Endothelial cell of umbilical vein (primary cell): ENCODE data around the gene CHID1. TPM values are rescaled to one million over a fixed set of nuclear protein-coding genes. Genes with fewer than 3 reads are reported as not detected.

ENCODE experiments used
- BruUV-seq: library from RNA; stranded (reverse); fragments of 400-500 nt; replicated peaks from 2 replicates; lab custom pipeline; 2021; lab: Mats Ljungman, UMichigan
- CTCF ChIA-PET: fragments of 300-600, 350-600 bp; sonication (Branson Sonifier 250); formaldehyde crosslinking; loops from one replicate; lab custom pipeline; 2021; ENCODE audit warnings: antibody characterized with exemption, inconsistent platforms; lab: Charles Lee
- POLR2A ChIA-PET: fragments of 300-600, 350-600 bp; sonication (Branson Sonifier 250); formaldehyde crosslinking; loops from one replicate; lab custom pipeline; 2021; ENCODE audit warnings: antibody characterized with exemption, inconsistent platforms; lab: Charles Lee
- DNase-seq: peaks from one replicate; pipeline ENCODE4 v3.0.0-alpha.2; 2011; ENCODE audit warnings: low read depth, low spot score
- FAIRE-seq: peaks from 2 replicates; lab custom pipeline; 2011; peaks lifted over from hg19 to GRCh38; lab: Jason Lieb, UNC
- H2AFZ ChIP-seq: 2 replicates; pipeline ENCODE4 v1.6.0; 2012; ENCODE audit warnings: low read depth, low read length, control low read depth, inconsistent platforms
- H3K27ac ChIP-seq: 2 replicates; pipeline ENCODE4 v1.5.1; 2011; ENCODE audit warnings: low read depth, mild to moderate bottlenecking, control low read depth, low read length, moderate library complexity; ENCODE audit not compliant: insufficient read depth
- H3K27me3 ChIP-seq, 2 experiments: 2 replicates each; pipeline versions ENCODE4 v1.6.0 to v1.6.1; 2011; ENCODE audit warnings: low read length in 2 of 2, mixed read lengths in 1 of 2; ENCODE audit not compliant: control insufficient read depth in 2 of 2, insufficient read depth in 2 of 2
- H3K36me3 ChIP-seq, 2 experiments: 2 replicates in 1 of 2; 3 replicates in 1 of 2; pipeline ENCODE4 v1.5.1; 2011; ENCODE audit warnings: low read length in 2 of 2, mild to moderate bottlenecking in 1 of 2, moderate library complexity in 1 of 2; ENCODE audit not compliant: control insufficient read depth in 2 of 2, insufficient read depth in 2 of 2; ENCODE audit errors: extremely low read depth in 1 of 2
- H3K4me1 ChIP-seq: 3 replicates; pipeline ENCODE4 v1.5.1; 2011; ENCODE audit warnings: mild to moderate bottlenecking, low read length; ENCODE audit not compliant: control insufficient read depth, insufficient read depth; ENCODE audit errors: extremely low read depth
- H3K4me2 ChIP-seq: 2 replicates; pipeline ENCODE4 v1.6.1; 2011; ENCODE audit warnings: low read length, control low read depth, mixed read lengths; ENCODE audit not compliant: insufficient read depth
- H3K4me3 ChIP-seq, 3 experiments: fragments of 200-600 bp in 1 of 3; sonication (generic), shearing (Covaris generic) in 1 of 3; replicated peaks in 1 of 3; 2 replicates each; pipeline ENCODE4 v1.5.1; 2011 to 2016; ENCODE audit warnings: control low read depth in 3 of 3, low read length in 3 of 3, mild to moderate bottlenecking in 2 of 3, inconsistent platforms in 1 of 3, low read depth in 1 of 3, moderate library complexity in 1 of 3; ENCODE audit not compliant: insufficient read depth in 1 of 3
- H3K79me2 ChIP-seq: 2 replicates; pipeline ENCODE4 v1.6.0; 2012; ENCODE audit warnings: low read length, inconsistent platforms; ENCODE audit not compliant: control insufficient read depth, insufficient read depth
- H3K9ac ChIP-seq: replicated peaks from 2 replicates; pipeline ENCODE3; 2011; ENCODE audit warnings: low read length, control low read depth; ENCODE audit not compliant: insufficient read depth; ENCODE audit errors: extremely low read depth
- H3K9me1 ChIP-seq: replicated peaks from 3 replicates; pipeline ENCODE4 v1.6.0; 2011; ENCODE audit warnings: mild to moderate bottlenecking, low read length; ENCODE audit not compliant: control insufficient read depth, insufficient read depth; ENCODE audit errors: extremely low read depth
- H3K9me3 ChIP-seq: replicated peaks from 2 replicates; pipeline ENCODE4 v1.5.1; 2012; ENCODE audit warnings: low read length, inconsistent platforms; ENCODE audit not compliant: control insufficient read depth, insufficient read depth
- H4K20me1 ChIP-seq: replicated peaks from 2 replicates; pipeline ENCODE3; 2011; ENCODE audit warnings: mild to moderate bottlenecking, low read length; ENCODE audit not compliant: control insufficient read depth, insufficient read depth; ENCODE audit errors: extremely low read depth
- CTCF ChIP-seq, 2 donors: IDR thresholded peaks; 1 replicate in 1 of 2; 2 replicates in 1 of 2; pipeline ENCODE4 v1.5.1; 2011; ENCODE audit warnings: low read length in 2 of 2, mild to moderate bottlenecking in 2 of 2, moderate library complexity in 2 of 2, control low read depth in 1 of 2, inconsistent platforms in 1 of 2, low read depth in 1 of 2; ENCODE audit not compliant: insufficient read depth in 1 of 2; ENCODE audit errors: extremely low read depth in 1 of 2
- EZH2 ChIP-seq: IDR thresholded peaks from 2 replicates; pipeline ENCODE4 v1.6.1; 2012; ENCODE audit warnings: borderline replicate concordance, low read depth, mild to moderate bottlenecking, moderate library complexity, low read length, inconsistent platforms; ENCODE audit not compliant: severe bottlenecking
- FOS ChIP-seq: IDR thresholded peaks from 2 replicates; pipeline ENCODE4 v1.6.1; 2011; ENCODE audit warnings: mild to moderate bottlenecking, low read length, moderate library complexity, borderline replicate concordance; ENCODE audit not compliant: insufficient read depth
- GATA2 ChIP-seq: IDR thresholded peaks from 2 replicates; pipeline ENCODE4 v1.7.0; 2011; ENCODE audit warnings: low read depth, mild to moderate bottlenecking, moderate library complexity, mixed read lengths, low read length; ENCODE audit not compliant: insufficient read length, insufficient read depth
- JUN ChIP-seq: IDR thresholded peaks from 2 replicates; pipeline ENCODE4 v1.6.1; 2011; ENCODE audit warnings: borderline replicate concordance, low read depth; ENCODE audit not compliant: insufficient read length, insufficient read depth
- MAX ChIP-seq: IDR thresholded peaks from 2 replicates; pipeline ENCODE4 v1.6.1; 2011; ENCODE audit not compliant: insufficient read depth, insufficient read length
- MYC ChIP-seq: IDR thresholded peaks from one replicate; pipeline ENCODE4 v1.6.1; 2011; ENCODE audit warnings: mild to moderate bottlenecking, low read depth, low read length
- POLR2A ChIP-seq: IDR thresholded peaks from 2 replicates; pipeline ENCODE4 v1.6.1; 2012; ENCODE audit warnings: low read depth, mild to moderate bottlenecking, control low read depth, low read length
- POLR2AphosphoS5 ChIP-seq: IDR thresholded peaks from 2 replicates; pipeline ENCODE4 v1.6.1; 2012; ENCODE audit warnings: low read depth, mild to moderate bottlenecking, control low read depth, low read length, moderate library complexity; ENCODE audit not compliant: insufficient read depth
- dilution Hi-C: fragments of 300-500 bp; cut with MboI; formaldehyde crosslinking; loops from one replicate; pipeline ENCODE4 v1.15.0; 2019; ENCODE audit warnings: low sequenced_read_pairs; ENCODE audit not compliant: extremely low pct_ligation_motif_present
- intact Hi-C: fragments of 100-400 bp; cut with micrococcal nuclease; formaldehyde crosslinking; loops from one replicate; pipeline ENCODE4 v1.10.0; 2022
- polyA plus RNA-seq, 4 experiments: library from polyadenylated mRNA; depleted of rRNA in 3 of 4; stranded (reverse) in 3 of 4; unstranded in 1 of 4; fragments of >200 nt; gene quantifications; 2 replicates each; pipeline versions ENCODE4 v1.2.1 to v1.2.3, GENCODE V29; 2011 to 2012; ENCODE audit warnings: missing spikeins in 1 of 4
- total RNA-seq: library from RNA; stranded (reverse); gene quantifications from 2 replicates; pipeline ENCODE4 v1.2.3, GENCODE V29; 2021

The CHID1 gene
- total and polyA plus RNA-seq, 2 donors (not counting 3 experiments of a cell fraction or from before 2014, with no cell fraction given), result 89.8 to 107 TPM

GRCh38 chr11:849104-849824, 61.3 kb downstream of the CHID1 start:
- Histone ChIP-seq H3K9me3 (no peaks in the 10 kb centered on the region), H4K20me1 (no peaks in the 10 kb centered on the region), H3K9me1 (no peaks in the 10 kb centered on the region), H3K27me3 (no peaks in the 10 kb centered on the region), H3K27ac (no peak overlapping the region), H3K79me2 (peaks cover 13% of the 10 kb centered on the region), H2AFZ (no peak overlapping the region), H3K36me3 (no peaks in the 10 kb centered on the region), H3K4me1 (peaks cover 26% of the 10 kb centered on the region), H3K4me2 (peak overlapping the region; percentile 42), H3K9ac (no peak overlapping the region), H3K4me3 (peak overlapping the region; percentile 24 to 47 (median 37))
- no peak for TF ChIP-seq POLR2A
- TF ChIP-seq EZH2, result no peak
- no peak for TF ChIP-seq GATA2
- TF ChIP-seq FOS, result no peak
- no peak for TF ChIP-seq POLR2AphosphoS5
- TF ChIP-seq CTCF (IDR thresholded peaks at IDR 0.05; ENCODE audit: extremely low read depth in 1 of 2, insufficient read depth in 1 of 2, low read depth in 1 of 2, low read length in 2 of 2), result no peak
- TF ChIP-seq JUN, result no peak
- TF ChIP-seq MYC, result no peak
- no peak for TF ChIP-seq MAX
- ChIA-PET POLR2A (no interaction called here), CTCF (interaction anchor here (0.8 to 3.3 kb wide), 8 partner anchors 18 to 206 kb away, joined by 3 to 46 read pairs (median 5); no protein-coding TSS in a partner anchor)
- BruUV-seq, result no TSS peak
- no peak for FAIRE-seq
- DNase-seq, result peak; percentile 28
- dilution Hi-C loops (no loop called here), intact Hi-C loops (loop anchor here (1.0 to 5.0 kb wide), 2 partner anchors 49 to 128 kb away; no protein-coding TSS in a partner anchor)
